ENCODE data around the gene ICAM3.
A peak's percentile ranks its signal among the peaks of the same experiment; 100 is the strongest.
"Not testable (repeated sequence)": the region's sequence is repeated elsewhere in the genome, so short reads cannot be mapped to it uniquely, and the experiment has no call there.

ICAM3 gene, protein sequence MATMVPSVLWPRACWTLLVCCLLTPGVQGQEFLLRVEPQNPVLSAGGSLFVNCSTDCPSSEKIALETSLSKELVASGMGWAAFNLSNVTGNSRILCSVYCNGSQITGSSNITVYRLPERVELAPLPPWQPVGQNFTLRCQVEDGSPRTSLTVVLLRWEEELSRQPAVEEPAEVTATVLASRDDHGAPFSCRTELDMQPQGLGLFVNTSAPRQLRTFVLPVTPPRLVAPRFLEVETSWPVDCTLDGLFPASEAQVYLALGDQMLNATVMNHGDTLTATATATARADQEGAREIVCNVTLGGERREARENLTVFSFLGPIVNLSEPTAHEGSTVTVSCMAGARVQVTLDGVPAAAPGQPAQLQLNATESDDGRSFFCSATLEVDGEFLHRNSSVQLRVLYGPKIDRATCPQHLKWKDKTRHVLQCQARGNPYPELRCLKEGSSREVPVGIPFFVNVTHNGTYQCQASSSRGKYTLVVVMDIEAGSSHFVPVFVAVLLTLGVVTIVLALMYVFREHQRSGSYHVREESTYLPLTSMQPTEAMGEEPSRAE

DNA sequence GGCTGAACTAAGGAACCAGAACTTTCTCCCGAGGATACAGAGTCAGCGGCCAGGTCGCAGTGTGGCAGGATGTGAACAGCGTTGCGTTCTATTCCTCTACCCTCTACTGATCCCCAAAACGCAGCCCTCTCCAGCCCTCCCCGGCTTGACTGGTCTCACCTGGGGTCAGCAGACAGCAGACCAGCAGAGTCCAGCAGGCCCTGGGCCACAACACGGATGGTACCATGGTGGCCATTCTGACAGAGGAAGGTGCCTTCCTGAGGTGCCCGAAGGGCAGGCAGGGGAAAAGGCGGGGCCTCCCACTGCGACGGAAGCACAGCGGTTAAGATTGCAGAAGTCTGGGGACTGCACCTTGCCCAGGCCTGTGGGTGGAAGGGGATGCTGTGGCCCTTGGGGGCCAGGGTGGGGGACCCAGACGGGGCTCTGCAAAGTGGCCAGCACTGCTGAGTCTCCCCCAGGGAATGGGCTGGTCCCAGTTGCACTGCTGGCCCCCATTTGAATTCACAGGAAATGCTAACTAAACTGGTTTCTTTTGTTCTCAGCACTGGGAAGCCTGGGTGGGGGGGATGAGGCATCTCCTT lies at the start of gene ICAM3:
Gene ICAM3 (minus strand): TSS at position 245 of the 581 bp plus-strand sequence. CDS start 10 bp downstream, at position 235.
- no peak for DNase-seq (ENCODE audit: low spot score)

DNA sequence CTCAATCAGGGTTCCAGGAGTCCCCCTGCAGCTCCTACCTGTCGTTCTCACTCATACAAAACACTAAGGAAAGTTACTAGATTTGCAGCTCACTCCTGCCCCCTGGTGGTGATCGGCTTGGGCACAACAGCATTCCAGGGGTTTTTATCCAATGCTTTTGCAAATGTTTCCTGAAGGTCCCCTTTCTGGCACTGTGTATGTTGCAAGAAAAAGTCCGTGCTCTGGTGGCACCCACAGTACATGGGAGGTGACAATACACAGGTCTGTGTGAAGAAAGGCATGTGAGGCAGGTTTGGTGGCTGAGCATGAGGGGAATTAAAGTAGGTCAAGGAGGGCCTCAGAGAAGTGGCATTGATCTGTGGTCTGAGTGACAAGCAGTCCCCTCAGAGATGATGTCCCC lies 49.5 kb upstream of the ICAM3 start:
- DNase-seq (ENCODE audit: low spot score): peak; percentile 77

DNA sequence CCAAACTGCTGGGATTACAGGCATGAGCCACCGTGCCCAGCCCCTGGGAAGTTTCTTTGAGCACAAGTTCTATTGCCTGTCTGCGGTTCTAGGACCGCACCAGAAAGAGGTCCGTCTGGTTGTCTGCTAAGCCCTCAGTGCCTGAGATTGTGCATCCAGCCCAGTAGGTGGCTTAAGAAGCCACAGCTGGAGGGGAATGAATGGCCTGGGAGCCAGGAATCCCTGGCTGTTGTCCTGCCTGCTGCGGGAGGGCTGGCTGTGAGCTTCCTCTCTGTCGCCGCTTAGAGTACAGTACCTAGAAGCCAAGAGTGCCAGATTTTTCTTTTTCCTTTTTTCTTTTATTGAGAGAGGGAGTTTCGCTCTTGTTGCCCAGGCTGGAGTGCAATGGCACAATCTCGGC lies 45.2 kb upstream of the ICAM3 start:
- DNase-seq (ENCODE audit: low spot score): no peak

DNA sequence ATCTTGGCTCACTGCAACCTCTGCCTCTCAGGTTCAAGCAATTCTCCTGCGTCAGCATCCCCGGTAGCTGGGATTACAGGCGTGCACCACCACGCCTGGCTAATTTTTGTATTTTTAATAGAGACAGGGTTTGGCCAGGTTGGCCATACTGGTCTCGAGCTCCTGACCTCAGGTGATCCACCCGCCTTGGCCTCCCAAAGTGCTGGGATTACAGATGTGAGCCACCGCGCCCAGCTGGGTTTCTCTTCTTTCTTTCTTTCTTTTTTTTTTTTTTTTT lies 43.7 kb upstream of the ICAM3 start:
- not testable (repeated sequence) for DNase-seq (ENCODE audit: low spot score)

DNA sequence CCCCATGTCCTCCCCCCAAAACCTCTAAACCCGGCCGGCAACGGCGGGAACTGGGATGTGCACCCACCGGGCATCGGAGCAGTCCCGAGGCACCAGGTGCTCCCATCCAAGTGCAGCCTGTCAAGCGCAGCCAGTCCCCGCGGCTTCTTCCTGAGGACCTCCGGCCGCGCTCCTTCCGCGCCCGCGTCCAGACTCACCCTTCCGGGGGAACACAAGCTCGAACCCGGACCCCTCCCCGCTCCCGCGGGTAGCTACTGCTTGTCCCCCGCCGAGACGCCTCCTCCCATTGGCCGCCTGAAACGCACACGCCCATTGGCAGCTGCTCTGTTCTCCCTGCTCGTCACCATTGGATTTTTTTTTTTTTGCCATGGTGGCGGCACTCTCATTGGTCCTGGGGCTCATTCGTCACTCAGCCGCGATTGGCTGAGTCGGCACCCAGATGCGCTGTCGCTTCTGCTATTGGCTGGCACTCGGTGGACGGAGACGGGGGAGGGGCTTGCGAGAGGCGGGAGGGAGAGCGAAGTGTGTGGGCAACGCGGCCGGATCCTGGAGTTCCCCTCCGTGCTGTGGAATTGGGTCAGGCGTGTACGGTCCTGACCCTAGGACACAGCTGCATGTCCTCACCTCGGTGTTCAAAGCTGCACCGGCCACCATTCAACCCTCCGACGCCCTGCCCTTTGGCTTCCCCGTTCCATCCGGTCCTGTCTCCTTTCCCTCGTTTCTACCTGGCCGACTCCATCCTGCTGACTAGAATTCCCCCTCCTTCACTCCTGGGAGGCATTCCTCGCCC lies 41.1 kb upstream of the ICAM3 start, which contains the start of gene TYK2:
Gene TYK2 (minus strand): TSS at position 260 of the 790 bp plus-strand sequence. CDS start 2,166 bp downstream, outside the sequence.
- peak; percentile 97 for DNase-seq (ENCODE audit: low spot score)

DNA sequence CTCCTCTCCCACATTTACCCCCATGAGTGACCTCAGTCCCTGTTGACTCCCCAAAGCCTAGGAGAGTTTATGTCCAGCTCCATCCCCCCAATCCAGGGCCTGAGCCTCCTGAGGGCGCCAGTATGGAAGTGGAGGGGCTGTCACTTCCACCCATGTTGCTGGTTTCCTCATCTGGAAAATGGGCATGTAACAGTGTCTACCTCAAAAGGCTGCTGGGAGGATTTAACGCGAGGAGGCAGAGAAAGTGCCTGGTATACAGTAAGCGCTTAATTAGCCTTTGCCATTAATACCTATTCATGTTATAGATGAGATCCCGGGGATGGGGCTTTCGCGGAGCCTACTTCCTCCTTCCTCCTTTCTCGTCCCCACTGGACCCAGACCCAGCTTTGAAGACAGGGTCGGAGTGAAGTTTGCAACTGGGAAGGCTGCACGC lies 40.5 kb upstream of the ICAM3 start:
- no peak for DNase-seq (ENCODE audit: low spot score)

DNA sequence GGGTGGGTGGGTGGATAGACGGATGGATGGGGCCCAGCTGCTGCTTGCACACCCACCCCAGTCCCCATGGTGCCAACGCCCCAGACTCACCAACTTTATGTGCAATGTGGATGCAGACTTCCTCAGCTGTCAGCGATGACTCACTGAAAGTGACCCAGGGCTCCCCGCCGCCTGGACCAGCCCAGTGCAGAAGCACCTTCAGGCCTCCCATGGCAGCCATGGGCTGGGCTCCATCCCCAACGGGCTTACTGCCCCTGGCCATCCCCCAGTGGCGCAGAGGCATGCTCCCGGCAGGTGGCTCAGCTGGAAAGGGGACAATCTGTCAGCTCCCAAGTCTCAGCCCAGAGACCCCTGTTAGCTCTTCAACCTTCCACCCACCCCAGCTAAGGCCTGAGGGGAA lies 38.7 kb upstream of the ICAM3 start:
- no peak for DNase-seq (ENCODE audit: low spot score)

DNA sequence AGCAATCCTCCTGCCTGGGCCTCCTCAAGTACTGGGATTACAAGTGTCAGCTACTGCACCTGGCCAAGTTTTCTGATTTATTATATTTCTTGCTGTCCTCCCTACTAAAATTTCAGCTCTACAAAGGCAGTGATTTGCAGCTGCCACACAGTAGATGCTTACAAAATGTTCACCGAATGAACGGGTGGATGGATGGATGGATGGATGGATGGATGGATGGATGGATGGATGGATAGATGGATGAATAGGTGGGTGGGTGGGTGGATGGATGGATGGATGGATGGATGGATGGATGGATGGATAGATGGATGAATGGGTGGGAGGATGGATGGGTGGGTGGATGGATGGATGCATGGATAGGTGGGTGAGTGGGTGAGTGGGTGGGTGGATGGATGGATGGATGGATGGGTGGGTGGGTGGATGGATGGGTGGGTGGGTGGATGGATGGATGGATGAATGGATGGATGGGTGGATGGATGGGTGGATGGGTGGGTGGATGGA lies 37.8 kb upstream of the ICAM3 start:
- DNase-seq (ENCODE audit: low spot score): not testable (repeated sequence)

DNA sequence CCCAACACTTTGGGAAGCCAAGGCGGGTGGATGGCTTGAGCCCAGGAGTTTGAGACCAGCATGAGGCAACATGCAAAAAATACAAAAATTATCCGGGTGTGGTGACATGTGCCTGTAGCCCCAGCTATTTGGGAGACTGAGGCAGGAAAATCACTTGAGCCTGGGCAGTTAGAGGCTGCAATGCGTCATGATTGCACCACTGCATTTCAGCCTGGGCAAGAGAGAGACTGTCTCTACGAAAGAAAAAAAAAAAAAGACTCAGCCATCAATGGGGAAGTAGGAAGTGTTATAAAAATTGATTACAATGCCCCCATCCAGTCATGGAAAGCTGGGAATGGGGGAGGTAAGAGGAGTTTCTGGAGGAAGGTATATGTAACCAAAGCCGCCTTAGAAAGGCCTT lies 35.5 kb upstream of the ICAM3 start:
- DNase-seq (ENCODE audit: low spot score): no peak

DNA sequence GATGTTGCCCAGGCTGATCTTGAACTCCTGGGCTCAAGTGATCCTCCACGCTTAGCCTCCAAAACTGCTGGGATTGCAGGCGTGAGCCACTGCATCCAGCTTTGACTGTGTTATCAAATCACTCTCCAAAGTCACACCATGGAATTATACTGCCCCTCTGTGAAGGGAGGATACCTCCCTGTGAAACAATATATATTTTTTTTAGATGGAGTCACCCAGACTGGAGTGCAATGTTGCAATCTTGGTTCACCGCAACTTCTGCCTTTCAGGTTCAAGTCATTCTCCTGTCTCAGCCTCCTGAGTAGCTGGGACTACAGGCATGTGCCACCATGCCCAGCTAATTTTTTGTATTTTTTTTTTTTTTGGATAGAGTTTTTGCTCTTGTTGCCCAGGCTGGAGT lies 33.3 kb upstream of the ICAM3 start:
- DNase-seq (ENCODE audit: low spot score): no peak

DNA sequence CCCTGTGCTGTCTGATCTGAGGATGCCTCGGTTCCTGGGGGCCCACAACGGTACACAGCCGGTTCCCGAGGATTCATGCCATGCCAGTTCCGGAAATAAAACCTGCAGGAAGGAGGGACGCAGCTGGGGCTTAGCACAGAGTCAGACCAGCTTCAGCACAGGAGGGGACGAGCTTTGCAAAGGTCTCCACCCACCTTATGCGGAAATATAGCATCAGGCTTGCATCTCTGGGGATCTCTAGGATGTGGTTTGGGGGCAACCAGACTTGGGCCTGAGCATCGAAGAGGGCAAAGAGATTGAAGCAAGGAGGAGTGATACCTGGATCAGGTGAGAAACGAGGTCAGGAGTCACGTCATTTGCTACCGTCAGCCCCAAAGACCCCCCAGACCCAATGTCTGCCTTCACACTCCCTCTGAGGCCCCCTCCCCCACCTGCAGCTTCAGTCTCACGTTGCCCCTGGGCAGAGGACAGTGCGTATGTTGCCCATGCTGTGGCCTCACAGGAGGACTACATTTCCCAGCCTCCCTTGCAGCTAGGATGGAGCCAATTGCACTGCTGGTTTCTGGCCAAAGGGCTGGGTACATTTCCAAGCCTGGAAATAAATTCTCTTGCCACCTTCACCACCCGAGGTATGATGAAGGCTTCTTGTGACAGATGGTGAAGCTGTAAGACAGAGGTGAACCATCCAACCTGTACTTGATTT lies 28.8 kb upstream of the ICAM3 start:
- no peak for DNase-seq (ENCODE audit: low spot score)

DNA sequence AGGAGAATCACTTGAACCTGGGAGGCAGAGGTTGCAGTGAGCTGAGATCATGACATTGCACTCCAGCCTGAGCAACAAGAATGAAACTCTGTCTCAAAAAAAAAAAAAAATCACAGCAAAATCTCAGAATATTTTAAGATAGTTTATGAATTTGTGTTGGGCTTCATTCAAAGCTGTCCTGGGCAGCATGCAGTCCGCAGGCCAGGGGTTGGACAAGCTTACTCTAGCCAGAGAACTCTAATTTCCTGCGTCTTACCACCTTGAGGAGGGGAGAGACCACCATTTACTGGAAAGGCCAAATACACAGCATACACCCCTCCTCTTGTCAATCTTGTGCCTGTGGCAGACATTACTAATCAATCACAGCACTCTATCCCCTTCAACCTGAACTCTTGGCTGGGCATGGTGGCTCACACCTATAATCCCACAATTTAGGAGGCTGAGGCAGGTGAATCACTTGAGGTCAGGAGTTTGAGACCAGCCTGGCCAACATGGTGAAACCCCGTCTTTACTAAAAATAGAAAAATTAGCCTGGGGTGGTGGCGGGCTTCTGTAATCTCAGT lies 27.6 kb upstream of the ICAM3 start:
- not testable (repeated sequence) for DNase-seq (ENCODE audit: low spot score)

DNA sequence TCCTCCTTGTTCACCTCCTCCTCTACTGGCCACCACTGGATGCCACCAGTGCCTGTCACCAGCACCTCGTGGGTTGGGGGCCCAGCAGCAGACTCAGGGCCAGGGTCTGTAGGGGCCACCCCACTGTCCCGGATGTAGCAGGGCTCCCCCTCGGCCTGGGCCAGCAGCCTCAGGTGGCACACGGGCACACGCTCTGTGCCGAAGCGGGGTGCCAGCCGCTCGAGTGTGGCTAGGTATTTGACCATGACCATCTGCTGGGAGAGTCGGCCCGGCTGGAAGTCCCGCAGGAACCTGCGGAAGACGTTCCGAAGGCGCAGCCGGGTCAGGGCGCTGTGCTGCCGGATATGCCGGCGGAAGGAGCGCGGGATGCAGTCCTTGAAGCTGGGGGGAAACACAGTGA lies 26.1 kb upstream of the ICAM3 start:
- no peak for DNase-seq (ENCODE audit: low spot score)

DNA sequence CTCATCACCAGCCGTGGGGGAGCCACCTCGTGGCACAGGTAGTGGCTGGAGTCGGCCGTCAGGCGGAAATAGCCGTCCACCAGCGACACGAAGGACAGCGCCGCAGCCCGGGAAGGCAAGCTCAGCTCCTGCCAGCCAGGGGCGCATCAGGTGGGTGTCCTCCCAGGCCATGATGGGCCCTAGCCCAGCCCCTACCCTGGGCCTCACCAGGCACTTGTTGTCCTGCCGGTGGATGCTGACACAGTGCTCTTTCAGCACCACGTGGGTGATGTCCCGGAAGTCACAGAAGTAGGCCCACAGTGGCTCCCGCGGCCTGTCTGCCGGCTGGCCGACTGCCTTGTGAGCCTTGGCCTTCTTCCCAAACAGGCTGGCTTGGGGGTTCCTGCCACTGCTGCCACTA lies 25.2 kb upstream of the ICAM3 start:
- no peak for DNase-seq (ENCODE audit: low spot score)

DNA sequence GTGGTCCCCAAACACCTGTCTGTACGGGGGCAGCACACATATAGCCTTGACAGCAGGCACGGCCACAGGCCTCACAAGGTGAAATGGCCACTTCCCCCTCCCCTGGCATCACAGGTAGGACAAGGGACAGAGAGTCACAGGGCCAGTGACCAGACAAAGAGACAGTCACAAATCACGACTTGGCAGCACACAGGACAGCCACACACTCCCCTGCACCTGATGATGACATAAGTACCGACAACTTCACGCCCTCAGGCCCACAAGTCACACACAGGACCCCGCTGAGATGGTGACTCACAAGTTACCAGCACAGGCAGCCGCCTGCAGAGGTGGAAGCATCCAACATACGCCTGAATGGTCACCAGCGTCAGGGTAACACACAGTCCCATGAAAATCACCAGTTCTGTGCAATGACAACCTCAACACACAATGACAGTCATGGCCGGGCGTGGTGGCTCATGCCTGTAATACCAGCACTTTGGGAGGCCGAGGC lies 24.4 kb upstream of the ICAM3 start:
- DNase-seq (ENCODE audit: low spot score): no peak

DNA sequence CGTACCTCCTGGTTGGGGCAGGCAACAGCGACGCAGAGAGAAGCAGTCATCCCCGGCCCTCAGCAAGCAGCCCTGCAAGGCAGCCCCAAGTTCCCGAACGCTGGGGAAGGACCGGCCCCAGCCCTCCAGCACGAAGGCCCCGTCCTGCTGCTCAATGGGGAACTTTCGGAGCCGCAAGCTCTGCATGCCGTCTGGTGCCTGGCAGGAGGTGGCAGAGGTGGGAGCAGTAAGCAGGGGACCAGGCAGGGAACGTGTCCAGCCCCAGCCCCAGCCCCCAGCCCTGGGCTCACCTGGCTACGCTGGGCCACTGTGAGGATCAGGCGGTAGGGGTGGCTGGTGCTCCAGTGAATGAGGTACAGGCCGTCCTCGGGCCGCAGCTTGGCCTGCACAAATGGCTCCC lies 22.8 kb upstream of the ICAM3 start:
- DNase-seq (ENCODE audit: low spot score): no peak

DNA sequence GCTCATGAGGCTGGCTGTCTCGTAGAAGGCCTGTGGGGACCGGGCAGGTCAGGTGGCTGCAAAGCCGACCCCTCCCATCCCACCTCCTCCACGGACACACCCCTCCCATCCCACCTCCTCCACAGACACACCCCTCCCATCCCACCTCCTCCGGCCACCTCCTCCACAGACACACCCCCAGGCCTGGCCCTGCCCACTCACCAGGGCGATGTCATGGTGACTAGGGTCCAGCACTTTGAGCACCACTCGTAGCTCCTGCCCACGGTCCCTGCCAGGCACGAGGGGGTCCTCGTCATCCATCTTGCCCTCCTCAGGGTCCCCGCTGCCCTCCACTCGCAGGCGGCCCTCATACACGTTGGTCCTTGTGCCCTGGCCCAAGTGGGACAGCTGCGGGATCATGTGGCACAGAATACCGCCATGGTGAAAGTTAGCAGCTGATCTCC lies 22.2 kb upstream of the ICAM3 start:
- DNase-seq (ENCODE audit: low spot score): no peak

DNA sequence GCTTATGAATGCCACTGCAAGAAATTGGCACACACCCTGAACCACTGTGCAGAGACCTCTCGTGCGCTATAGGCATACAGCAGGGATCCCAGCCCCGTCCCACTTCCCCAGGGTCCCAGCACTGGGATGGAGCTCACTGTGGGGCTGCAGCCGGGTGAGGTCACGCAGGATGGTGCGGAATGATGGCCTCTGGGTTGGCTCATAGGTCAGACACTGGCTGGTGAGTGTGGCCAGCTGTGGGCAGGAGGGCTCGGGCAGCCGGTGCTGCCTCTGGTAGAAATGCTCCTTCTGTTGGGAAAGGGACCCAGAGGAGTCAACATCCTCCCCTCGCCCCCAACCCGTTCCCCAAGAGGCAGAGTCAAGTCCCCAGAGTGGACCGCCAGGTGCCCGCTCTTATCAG lies 17.0 kb upstream of the ICAM3 start:
- DNase-seq (ENCODE audit: low spot score): no peak

DNA sequence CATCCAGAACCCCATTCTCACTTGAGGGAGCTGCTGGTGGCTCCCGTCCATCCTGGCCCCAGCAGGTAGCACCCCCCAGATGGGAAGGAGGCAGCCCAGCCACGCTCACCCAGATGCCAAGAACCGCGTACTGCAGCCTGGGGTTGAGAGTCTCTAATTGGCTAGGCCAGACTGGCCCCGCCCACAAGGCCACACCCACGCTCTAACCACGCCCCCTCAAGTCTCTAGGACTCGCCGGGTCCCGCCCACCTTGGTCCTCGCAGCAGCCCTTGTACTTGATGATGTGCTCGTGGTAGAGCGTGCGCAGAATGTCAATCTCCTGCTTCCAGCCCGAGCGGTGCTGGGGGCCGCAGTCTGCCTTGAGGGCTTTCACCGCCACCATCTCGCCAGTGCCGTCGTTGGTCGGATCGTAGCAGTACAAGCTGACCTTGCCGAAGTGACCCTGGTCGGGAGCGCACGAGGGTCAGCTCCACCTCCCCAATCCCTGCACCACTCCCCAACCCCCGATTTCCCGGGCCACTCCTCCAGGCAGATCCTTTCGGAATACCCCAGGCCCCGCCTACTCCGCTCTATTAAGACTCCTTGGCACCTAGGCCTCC lies 14.5 kb upstream of the ICAM3 start:
- no peak for DNase-seq (ENCODE audit: low spot score)

DNA sequence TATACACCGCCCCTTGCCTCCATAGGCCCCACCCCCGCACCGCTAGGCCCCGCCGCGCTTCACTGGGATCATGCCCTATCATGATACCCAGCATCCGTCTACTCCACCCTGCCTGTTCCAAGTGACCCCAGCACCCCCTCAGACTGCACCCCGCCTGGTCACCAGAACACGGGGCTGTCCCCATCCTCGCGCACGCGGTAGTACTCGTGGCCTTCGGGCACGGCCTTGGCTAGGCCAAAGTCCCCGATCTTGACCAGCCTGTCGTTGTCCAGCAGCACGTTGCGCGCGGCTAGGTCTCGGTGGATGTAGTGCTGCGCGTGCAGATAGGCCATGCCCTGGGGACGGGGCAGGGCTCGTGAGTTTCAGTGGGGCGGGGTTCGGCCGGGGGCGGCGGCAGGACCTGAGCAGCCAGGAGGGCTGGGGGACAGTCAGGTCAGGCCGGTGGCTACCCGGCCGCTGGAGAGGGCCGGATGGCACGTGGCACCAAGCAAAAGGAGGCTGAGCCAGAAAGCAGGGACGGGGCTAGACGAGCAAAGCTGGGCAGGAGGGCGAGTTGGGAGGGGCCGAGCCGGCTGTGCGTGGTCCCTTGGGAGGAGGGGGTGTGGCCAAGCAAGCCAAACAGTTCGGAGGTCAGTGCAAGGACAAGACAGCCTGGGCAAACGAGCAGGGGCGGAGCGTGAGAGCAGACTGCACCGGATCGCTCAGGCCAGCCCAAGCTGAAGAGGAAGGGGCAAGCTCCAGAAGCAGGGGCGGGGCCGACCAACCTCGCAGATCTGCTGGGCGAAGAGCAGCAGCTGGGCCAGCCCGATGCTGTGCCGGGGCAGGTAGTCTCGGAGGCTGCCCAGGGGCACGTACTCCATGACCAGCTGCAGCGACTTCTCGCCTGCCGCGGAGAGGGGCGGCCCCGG lies 13.6 kb upstream of the ICAM3 start:
- no peak for DNase-seq (ENCODE audit: low spot score)
